ENCODE results near the gene IL23R. TPM values are rescaled to one million over a fixed set of nuclear protein-coding genes. Genes with fewer than 3 reads are reported as not detected.

IL23R gene
- polyA plus RNA-seq, 1 donor (not counting 4 experiments of a cell fraction or from before 2014, with no cell fraction given), result not detected

DNA sequence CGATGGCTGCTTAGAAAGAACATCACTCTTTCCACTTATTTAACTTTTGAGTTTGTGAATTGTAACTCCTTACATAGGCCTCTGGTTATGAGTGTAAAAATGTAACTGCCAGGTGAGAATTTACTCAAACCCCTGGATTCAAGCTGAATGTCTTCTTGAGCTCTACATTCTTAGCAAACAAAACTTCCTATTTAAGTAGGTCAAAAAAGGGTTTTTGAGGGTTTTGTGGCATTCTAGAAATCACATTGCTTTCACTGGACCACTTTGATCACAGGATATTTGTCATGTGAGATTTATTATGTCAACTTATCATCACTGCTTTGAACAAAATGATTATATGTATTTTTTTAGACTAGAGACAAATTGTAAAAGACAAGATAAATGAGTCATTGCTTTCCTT is 5.7 kb downstream of the IL23R start:
- Histone ChIP-seq H4K20me1 (ENCODE audit: control insufficient read depth, extremely low read depth, insufficient read depth, low read length) (no peaks in the 10 kb centered on the region), H3K27me3 (ENCODE audit: control insufficient read depth, extremely low read depth, insufficient read depth, low read length) (no peaks in the 10 kb centered on the region), H3K36me3 (ENCODE audit: control insufficient read depth in 2 of 2, extremely low read depth in 1 of 2, insufficient read depth in 2 of 2, low read length in 2 of 2) (no peaks in the 10 kb centered on the region), H3K4me1 (ENCODE audit: control insufficient read depth, extremely low read depth, insufficient read depth, low read length) (no peaks in the 10 kb centered on the region), H3K9me3 (ENCODE audit: control insufficient read depth, low read depth, low read length) (no peaks in the 10 kb centered on the region), H3K4me3 (ENCODE audit: control insufficient read depth in 2 of 3, extremely low read depth in 1 of 3, insufficient read depth in 2 of 3, low read depth in 1 of 3, low read length in 3 of 3) (no peak overlapping the region), H2AFZ (ENCODE audit: control insufficient read depth, low read length) (no peak overlapping the region), H3K9me1 (ENCODE audit: control insufficient read depth, extremely low read depth, insufficient read depth, low read length) (no peaks in the 10 kb centered on the region), H3K9ac (ENCODE audit: control insufficient read depth, extremely low read depth, insufficient read depth, low read length) (no peak overlapping the region), H3K79me2 (ENCODE audit: control insufficient read depth, insufficient read depth, low read length) (no peaks in the 10 kb centered on the region), H3K4me2 (ENCODE audit: control insufficient read depth, extremely low read depth, insufficient read depth, low read depth, low read length) (no peak overlapping the region), H3K27ac (ENCODE audit: control insufficient read depth, insufficient read depth, low read length) (no peak overlapping the region)
- dilution Hi-C loops (cut with MboI; ENCODE audit: extremely low pct_ligation_motif_present, low sequenced_read_pairs), result no loop called here
- DNase-seq (ENCODE audit: low read depth, low spot score) (no peak), FAIRE-seq (no peak)
- TF ChIP-seq, protein P1, sequence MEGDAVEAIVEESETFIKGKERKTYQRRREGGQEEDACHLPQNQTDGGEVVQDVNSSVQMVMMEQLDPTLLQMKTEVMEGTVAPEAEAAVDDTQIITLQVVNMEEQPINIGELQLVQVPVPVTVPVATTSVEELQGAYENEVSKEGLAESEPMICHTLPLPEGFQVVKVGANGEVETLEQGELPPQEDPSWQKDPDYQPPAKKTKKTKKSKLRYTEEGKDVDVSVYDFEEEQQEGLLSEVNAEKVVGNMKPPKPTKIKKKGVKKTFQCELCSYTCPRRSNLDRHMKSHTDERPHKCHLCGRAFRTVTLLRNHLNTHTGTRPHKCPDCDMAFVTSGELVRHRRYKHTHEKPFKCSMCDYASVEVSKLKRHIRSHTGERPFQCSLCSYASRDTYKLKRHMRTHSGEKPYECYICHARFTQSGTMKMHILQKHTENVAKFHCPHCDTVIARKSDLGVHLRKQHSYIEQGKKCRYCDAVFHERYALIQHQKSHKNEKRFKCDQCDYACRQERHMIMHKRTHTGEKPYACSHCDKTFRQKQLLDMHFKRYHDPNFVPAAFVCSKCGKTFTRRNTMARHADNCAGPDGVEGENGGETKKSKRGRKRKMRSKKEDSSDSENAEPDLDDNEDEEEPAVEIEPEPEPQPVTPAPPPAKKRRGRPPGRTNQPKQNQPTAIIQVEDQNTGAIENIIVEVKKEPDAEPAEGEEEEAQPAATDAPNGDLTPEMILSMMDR (optimal IDR thresholded peaks at IDR 0.05 in 1 of 3, IDR thresholded peaks at IDR 0.05 in 1 of 3, conservative IDR thresholded peaks at IDR 0.05 in 1 of 3; ENCODE audit: extremely low read depth in 1 of 3, insufficient read depth in 2 of 3, low read length in 3 of 3), result no peak
- TF ChIP-seq EZH2 (IDR thresholded peaks at IDR 0.05; ENCODE audit: low read length), result no peak

- H3K27me3 ChIP-seq (ENCODE audit: control insufficient read depth, extremely low read depth, insufficient read depth, low read length), result no peaks in the 10 kb centered on the region
These were observed 7.7 kb downstream of the IL23R start for GRCh38 chr1:67173988-67174387.

More at GRCh38 chr1:67173988-67174387, 7.7 kb downstream of the IL23R start:
- Histone ChIP-seq H3K9me3 (ENCODE audit: control insufficient read depth, low read depth, low read length) (no peaks in the 10 kb centered on the region), H3K27ac (ENCODE audit: control insufficient read depth, insufficient read depth, low read length) (no peak overlapping the region), H3K9me1 (ENCODE audit: control insufficient read depth, extremely low read depth, insufficient read depth, low read length) (no peaks in the 10 kb centered on the region), H3K36me3 (ENCODE audit: control insufficient read depth in 2 of 2, extremely low read depth in 1 of 2, insufficient read depth in 2 of 2, low read length in 2 of 2) (no peaks in the 10 kb centered on the region), H3K4me3 (ENCODE audit: control insufficient read depth in 2 of 3, extremely low read depth in 1 of 3, insufficient read depth in 2 of 3, low read depth in 1 of 3, low read length in 3 of 3) (no peak overlapping the region), H2AFZ (ENCODE audit: control insufficient read depth, low read length) (no peak overlapping the region), H3K79me2 (ENCODE audit: control insufficient read depth, insufficient read depth, low read length) (no peaks in the 10 kb centered on the region), H3K4me1 (ENCODE audit: control insufficient read depth, extremely low read depth, insufficient read depth, low read length) (no peaks in the 10 kb centered on the region), H3K9ac (ENCODE audit: control insufficient read depth, extremely low read depth, insufficient read depth, low read length) (no peak overlapping the region), H3K4me2 (ENCODE audit: control insufficient read depth, extremely low read depth, insufficient read depth, low read depth, low read length) (no peak overlapping the region), H4K20me1 (ENCODE audit: control insufficient read depth, extremely low read depth, insufficient read depth, low read length) (no peaks in the 10 kb centered on the region)
- DNase-seq (ENCODE audit: low read depth, low spot score) (no peak), FAIRE-seq (no peak)
- dilution Hi-C loops (cut with MboI; ENCODE audit: extremely low pct_ligation_motif_present, low sequenced_read_pairs), result no loop called here
- TF ChIP-seq, protein P1 (optimal IDR thresholded peaks at IDR 0.05 in 1 of 3, IDR thresholded peaks at IDR 0.05 in 1 of 3, conservative IDR thresholded peaks at IDR 0.05 in 1 of 3; ENCODE audit: extremely low read depth in 1 of 3, insufficient read depth in 2 of 3, low read length in 3 of 3), result no peak
- TF ChIP-seq EZH2 (IDR thresholded peaks at IDR 0.05; ENCODE audit: low read length), result no peak
